RKO (cell line): ENCODE data around the gene CTNND2.
"Not testable (repeated sequence)": the region's sequence is repeated elsewhere in the genome, so short reads cannot be mapped to it uniquely, and the experiment has no call there.

Source experiments
- DNase-seq: peaks from one replicate; pipeline ENCODE4 v3.0.0-alpha.2; 2016; ENCODE audit warnings: low spot score

CTNND2 gene

DNA sequence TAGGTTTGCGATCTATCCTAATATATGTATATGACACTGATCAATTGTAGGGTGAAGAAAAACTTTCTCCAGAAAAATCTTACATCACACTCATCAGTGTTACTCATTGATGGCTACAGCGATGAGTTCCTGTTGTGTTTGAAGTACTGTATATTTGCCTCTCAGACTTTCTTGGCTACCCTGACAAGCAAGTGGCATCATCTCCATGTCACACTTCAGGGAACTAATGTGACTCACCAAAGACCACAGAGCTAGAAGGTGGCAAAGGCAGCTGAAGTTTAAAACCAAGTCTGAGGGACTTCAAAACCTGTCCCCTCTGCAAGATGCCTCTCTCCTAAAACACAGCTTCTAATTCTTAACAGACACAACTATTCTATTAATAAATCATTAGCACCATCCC lies 451.4 kb downstream of the CTNND2 start:
- DNase-seq = peak; percentile 11

DNA sequence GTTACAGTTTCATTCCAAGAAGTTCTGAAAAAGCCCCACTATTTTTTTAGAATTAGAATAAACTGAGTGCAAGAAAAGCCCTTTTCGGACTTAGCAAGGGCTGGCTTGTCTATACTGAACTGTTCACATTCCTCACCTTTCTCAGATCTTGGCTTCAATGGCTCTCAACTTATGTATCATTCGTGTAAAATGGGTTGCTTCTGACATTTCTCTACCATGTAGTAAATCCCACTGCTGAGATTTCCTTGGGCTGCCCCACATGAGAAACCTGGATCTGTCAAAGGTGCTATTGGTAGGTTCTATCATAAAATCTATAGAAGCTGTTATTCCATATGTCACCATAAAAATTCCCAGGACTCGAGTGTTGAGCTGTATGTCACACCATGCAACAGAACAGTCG lies 454.3 kb downstream of the CTNND2 start:
- DNase-seq = no peak

DNA sequence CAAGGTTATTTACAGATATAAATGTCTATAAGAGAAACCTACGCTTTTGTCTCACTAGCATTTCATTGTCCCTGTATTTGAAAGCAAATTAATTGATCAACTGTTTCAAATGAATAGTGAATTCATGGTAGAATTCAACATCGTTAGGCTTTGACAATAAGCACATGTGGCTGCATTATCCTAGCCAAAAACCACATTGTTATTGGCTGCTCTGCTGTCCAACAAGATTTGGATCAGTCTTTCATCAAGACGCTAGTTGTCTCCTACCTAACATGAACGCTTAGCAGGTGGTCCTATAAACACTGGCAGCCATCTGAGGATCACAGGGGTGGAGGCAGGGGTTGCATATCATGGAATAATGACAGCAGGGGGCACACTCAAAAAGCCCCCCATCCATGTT lies 455.0 kb downstream of the CTNND2 start:
- no peak for DNase-seq

DNA sequence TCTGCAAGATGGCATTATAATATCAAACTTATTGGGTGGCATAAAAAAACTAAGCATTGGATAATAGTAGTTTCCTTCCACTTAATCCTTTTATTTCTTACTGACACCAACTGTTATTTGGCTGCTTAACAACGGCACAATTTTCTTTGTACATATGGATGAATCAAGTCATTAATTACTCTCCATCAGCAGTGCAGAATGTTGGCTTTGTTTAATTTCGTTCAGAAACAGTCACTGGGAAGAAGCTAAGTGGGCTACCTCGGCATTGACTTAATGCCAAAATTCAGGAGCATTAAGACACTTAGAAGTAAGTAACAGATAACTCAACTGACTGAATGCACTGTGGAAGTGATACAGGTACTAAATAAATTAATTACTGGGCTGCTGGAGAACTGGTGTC lies 460.4 kb downstream of the CTNND2 start:
- no peak for DNase-seq

DNA sequence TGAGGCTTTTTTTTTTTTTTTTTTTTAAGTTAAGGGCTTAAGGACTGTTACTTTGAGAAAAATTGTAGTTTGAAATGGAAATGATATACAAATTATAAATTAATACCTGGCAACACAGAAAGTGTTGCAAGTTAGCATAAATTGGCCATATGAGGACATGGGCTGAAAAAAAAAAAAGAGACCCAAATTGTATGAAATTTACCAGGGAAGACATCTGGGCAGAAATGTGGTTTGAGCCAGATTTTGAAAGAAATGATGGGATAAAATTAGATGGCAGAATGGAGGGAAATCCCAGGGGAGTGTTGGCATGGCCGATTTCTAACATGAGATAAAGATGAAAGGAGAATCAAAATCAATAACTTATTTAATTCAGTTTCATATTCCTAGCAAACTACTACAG lies 472.1 kb downstream of the CTNND2 start:
- no peak for DNase-seq

DNA sequence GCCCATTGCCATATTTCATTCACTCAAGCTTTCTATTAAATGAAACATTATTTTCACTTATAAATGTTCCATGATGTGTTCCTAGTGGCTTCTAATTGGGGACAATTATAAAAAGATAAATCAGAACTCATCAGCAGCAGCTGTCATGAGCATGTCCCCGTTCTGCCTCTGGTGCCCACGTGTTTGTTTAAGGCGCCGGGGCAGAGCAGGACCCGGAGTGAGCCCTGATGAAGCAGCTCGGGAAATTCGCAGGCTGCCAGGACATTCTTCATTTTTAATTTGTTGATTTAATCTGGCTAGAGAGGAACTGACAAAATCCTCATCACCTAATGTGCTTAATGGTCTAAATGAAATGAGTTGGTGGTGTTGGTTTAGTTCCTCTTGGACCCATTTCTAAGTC lies 475.0 kb downstream of the CTNND2 start:
- DNase-seq = no peak

DNA sequence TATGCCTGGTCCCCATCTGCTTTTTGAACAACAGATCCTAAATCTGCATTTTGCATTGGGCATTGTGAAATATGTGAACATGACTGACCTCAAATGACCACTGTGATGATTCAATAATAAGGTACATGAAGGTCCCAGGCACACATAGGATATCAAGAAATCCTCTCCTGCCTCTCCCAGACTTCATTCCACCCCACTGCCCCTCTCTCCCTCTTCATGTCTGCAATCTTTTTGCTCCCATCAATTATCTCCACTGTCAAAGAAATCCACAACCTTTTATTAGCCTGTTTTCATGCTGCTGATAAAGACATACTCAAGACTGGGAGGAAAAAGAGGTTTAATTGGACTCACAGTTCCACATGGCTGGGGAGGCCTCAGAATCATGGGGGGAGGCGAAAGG lies 476.7 kb downstream of the CTNND2 start:
- no peak for DNase-seq

DNA sequence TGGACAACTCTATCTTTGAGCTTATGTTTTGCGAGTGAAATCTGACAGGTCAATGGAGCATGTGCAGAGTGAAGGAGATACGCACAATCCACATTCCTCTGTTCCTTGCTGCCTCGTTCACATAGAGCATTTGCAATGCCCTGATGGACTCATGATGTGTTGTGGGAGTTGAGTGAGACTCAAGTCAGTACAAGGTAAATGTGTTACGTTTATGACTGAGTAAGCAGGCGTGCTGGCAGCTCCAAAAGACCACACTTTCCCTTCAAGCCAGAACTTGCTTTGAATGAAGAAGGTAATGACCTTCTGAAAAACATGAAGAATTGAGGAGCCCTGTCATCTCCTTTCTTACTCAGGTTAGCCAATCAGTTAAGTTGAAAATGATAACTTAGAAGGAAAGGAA lies 477.8 kb downstream of the CTNND2 start:
- DNase-seq = no peak

DNA sequence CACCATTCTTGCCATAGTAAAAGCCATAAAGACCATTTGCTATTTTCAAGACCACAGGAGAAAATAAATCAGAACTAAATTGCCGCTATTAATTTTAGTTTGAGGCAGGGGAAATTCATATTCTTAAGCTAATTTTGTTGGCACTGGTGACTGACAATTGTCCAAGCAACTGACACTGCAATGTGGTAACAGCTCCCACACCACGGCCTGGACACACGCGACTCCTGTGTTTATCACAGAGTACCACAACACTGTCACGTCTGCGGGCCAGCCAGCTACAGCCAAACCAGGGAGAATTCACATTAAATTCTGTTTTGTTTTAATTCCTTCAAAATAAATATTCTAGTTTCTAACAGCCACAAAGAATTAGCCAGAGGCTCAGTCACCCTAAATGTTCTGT lies 481.9 kb downstream of the CTNND2 start:
- DNase-seq = no peak

DNA sequence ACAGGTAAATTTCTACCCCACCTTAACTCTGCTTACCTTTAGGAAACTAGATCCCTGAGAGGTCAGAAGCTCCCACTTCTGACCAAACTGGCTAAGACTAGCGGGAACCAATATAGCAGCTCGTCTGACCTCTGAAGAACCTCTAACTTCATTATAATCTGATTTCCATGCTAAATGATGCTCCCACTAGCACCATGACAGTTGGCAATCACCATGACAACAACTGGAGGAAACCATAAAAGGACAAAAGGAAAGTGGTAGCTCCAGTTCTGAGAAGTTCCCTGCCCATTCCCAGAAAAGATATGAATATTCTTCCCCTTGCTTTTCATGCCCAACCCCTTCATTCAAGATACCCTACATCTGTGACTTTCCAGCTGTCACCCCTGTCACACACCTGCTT lies 483.3 kb downstream of the CTNND2 start:
- DNase-seq = no peak

DNA sequence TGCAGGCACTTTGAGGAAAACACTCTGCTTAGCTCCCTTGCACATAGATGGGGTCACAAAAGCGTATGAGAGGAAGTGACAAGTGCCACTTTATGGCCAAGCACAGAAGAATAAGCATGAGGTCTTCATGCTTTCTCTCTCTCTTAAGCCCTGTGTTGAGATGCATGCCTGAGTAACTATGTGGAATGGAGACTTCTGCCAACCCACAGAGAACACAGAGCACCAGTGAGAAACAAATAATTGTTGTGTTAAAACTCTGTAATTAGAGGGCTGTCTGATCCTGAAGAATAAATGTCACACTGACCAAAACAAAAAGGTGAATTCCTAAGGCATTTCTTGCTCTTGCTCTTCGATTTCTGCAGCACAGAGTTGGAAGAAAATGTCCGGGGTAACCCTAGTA lies 488.5 kb downstream of the CTNND2 start:
- no peak for DNase-seq

DNA sequence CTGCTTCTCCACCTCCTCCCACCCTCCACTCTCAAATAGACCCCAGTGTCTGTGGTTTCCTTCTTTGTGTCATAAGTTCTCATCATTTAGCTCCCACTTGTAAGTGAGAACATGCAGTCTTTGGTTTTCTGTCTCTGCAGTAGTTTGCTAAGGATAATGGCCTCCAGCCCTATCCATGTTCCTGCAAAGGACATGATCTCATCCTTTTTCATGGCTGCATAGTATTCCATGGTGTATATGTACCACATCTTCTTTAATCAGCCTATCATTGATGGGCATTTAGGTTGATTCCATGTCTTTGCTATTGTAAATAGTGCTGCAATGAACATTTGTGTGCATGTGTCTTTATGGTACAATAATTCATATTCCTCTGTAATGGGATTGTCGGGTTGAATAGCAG lies 489.5 kb downstream of the CTNND2 start:
- DNase-seq = not testable (repeated sequence)

DNA sequence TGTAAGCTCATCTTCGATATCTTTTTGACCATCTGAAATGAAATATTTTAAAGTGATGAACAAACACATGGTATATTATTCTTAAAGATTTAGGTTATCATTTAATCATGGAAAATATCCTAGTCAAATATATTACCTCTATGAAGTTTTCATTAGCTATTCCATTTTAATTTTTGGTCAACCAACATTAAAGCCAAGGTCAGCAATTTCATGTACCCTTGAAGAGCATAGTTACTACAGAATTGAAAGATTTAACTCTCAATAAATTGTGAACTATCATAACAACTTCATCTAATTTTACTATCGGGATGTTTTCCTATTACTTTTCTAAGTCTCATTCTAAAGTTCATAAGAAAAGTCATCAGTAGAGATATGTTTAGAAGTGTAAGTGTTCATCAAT lies 492.6 kb downstream of the CTNND2 start:
- DNase-seq = no peak

DNA sequence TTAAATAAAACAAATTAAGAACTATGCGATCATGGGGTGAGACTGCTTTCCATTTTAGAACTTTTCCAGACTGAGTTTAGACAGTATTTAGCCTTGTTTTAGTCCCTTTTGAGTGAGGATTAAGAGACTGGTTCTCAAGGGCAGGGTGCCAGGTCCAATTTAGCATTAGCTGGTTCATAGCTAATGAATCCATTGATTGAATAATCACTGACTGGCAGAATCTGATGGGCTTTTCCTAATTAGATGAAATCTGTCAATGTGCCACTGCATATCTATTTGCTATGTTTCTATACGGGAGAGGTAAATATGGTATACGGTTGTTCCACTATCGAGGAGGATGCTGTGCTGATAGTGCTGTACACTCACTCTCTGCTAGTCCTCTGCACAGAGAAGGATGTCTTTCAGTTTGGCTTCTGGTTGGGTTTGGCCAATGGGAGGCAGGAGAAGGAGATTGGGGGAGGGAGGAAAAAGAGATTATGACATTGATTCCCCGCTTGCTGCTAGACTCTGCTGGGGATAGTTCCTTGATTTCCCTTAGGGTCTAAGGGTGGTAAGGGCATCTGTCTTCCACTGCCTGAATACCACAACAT lies 496.6 kb downstream of the CTNND2 start:
- no peak for DNase-seq

DNA sequence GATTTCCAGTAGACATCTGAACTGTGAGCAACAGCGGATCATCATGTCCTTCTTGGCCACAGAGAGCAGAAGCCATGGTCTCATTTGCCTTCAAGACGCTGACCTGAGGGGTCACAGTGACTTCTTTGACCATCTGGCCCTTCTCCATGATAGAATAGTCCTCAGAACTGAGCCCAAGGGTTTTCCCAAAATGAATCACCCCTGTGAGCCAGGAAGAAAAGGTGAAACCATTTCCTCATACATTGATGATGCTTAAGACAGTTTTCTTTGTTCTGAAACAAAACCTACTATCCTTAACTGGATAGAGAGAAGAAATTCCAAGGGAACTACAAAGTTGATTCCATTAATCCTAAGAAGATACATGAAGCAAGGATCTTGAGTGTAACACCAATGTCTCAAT lies 503.9 kb downstream of the CTNND2 start:
- DNase-seq = no peak

DNA sequence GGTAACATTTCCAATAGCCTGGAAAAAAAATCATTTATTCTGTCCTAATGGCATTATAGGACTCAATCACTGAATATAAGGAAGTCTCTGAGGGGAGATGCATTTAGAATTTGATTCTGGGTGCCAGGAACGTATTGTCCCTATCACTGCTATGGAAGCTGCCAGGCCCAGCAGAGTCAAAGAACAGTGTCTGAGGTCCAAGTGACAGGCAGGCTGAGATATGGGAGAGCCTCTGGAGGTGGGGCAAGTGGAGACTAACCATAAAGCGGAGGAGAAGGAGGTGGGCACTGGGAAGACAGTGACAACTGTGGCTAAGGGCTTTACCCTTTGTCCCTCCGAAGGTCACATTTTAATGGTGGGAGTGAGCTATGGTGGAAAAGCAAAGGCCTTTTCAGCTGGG lies 505.5 kb downstream of the CTNND2 start:
- no peak for DNase-seq

DNA sequence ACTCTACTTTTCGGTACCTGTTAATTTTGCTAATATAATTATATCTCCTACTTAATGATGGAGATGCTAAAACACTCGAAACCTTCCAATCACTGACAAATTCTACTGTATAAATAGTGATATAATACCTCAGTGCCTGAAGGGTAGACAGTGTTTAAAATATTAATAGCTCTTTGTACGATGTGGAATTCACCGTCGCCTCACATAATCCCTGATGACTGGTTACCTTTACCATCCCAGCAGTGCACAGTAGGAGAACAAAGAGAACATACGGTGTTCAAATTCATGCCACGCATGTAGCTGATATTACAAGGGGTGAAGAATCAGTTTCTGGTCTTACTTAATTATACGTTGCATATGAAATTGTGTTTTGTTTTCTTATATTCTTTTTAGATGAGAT lies 506.7 kb downstream of the CTNND2 start:
- DNase-seq = no peak

DNA sequence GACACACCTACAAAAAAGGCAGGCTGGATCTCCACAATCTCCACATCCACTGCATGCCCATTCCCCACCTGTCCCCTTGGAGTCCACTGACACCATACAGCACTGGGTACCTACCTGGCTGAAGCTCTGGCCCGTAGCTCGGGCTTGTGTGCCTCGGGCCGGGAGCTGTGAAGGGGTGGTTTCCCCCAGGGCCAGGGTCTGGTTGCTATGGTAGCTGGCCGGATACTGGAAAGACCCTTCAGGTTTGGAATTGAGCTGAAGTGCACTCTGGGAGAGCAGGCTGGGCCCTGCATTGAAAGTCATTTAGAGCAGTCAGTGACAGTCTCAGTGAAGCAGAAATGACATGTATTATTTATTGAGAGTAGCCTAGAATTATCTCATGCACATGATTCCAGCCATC lies 507.3 kb downstream of the CTNND2 start:
- DNase-seq = no peak

DNA sequence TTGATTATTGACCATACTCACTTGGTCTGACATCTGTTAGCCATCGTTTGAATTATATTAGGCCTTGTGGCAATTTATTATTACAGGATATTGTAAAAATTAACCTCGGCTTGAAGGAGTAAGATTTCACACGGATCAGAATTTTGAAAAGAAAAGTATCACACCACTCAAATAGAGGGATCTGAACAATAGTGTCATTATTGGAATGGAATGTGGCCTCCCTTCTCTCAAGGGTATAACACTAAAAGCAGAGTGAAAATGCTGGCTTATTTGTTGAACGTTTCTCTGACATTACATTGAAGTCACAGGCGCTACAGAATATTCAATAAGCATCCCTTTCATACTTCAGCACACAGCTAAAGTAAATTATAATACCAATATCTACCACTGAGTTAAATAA lies 509.3 kb downstream of the CTNND2 start:
- no peak for DNase-seq

DNA sequence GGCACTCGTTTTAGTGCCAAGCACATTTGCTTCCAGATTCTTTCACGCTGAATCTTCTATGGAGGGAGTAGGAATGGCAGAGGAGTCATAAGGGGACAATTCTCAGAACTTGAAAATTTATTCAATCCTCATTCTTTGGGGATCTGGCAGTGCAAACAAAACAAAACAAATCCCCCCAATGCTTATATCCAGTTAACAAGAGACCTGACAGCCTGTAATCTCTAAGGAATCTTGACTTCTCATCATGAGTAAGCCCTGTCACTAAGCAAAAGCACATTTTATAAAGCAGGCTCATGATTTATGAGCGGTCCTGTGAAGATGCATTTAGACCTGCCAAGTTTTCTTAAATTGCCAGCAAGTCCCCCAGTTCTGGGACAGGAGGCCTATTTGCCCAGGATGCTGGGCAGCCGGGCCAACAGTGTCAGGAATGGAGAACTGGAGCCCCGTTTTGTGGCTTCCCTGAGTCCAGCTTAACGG lies 513.9 kb downstream of the CTNND2 start:
- peak; percentile 79 for DNase-seq

DNA sequence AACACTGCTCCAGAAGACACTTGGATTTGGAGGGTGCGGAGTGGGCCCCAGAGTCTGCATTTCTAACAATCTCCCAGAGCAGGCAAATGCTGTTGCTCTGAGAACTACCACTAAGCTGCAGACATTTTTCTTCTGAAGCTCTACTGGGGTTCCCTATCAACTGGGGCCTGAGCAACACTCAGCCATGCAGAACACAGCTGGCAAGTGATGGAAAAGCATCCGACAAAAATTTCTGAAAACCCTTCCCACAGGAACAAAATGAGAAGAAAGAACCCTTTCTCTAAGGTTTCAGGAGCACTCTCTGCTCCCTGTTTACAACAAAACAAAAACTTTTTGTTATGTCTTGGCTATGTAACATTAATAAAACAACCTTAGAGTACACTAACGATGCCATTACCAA lies 516.9 kb downstream of the CTNND2 start:
- DNase-seq = no peak

DNA sequence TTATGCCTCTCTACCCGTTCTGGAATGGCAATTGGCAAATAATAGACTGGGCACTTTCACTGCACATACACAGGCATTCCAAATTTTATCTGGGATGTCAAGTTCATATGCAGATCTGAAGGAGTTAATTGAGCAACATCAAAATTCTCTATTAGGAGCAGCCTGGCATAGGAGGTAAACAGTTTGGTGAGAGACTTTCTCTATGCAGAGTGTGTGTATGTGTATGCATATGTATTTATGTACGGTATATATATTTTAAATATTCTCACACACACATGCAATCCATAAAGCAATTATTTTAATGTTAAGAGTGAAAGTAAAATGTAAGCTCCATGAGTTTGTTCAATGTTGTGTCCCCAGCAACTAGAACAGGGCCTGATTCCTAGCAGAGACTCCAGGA lies 517.8 kb downstream of the CTNND2 start:
- DNase-seq = no peak

DNA sequence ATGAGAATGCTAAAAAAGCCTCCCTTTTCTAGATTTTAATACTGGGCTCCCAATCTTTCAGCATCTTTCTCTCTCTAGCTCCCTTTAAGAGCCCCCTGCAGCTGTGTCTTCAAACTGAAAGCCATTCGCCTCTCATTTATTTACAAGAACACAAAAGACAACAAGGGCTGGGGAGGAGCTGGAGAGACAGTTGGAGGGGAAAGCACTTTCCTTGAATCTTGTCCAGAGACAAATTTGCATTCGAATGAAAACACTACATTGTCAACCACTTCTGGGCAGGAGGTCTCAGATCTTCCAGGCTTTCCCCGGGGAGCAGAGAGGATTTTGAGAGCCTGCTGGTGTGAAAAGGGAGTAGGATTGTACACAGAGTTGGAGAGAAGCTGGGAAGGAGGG lies 518.3 kb downstream of the CTNND2 start:
- no peak for DNase-seq

DNA sequence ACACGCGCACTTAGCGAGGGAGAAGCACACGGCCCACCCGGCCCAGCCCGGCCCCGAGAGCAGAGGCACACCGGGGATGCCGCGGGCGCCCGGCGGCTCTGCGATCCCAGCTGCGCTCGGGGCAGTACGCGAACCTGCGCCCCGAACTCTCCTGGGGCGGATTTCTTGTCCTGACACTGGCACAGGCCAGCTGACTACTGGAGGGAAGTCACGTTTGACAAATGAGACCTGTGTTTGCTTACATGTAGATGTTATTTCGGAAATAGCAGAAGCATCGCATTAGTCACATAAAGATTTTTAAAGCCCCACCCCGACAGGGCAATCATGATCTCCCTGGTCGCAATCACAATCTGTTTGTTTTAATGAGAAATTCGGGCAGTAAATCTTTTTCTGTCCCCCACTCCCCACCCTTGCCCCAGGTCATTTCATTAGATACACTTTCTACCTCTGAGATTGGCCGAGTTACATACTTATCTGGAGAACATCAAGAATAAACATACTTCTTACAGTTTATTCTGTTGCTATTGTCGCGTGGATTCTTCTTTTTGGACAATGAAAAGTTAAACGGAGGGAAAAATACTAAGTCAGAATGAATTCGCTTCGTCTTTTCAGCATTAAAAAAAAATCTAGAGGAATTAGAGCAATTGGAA lies 518.9 kb downstream of the CTNND2 start:
- no peak for DNase-seq
